ENCODE measurements around the gene EVA1A.

Gene EVA1A

GRCh38 chr2:75512455-75513212, 48.1 kb downstream of the EVA1A start:
- Mint-ChIP-seq H3K9me3 (peaks cover 15% of the 10 kb centered on the region), H3K27me3 (peaks cover 7% of the 10 kb centered on the region), H3K27ac (ENCODE audit: low read depth) (no peak overlapping the region), H3K36me3 (ENCODE audit: insufficient read depth) (no peaks in the 10 kb centered on the region), H3K4me3 (no peak overlapping the region), H3K4me1 (no peaks in the 10 kb centered on the region)
- DNase-seq (ENCODE audit: low spot score in 2 of 2) (no peak), ATAC-seq (replicated peaks; ENCODE audit: extremely low read depth, poor library complexity, severe bottlenecking) (no peak)

- Mint-ChIP-seq H3K36me3 (ENCODE audit: insufficient read depth) (no peaks in the 10 kb centered on the region), H3K9me3 (peaks cover 9% of the 10 kb centered on the region), H3K4me3 (no peak overlapping the region), H3K27me3 (peaks cover 9% of the 10 kb centered on the region), H3K27ac (ENCODE audit: low read depth) (no peak overlapping the region), H3K4me1 (no peaks in the 10 kb centered on the region)
- ATAC-seq (replicated peaks; ENCODE audit: extremely low read depth, poor library complexity, severe bottlenecking), result no peak
- DNase-seq (ENCODE audit: low spot score in 2 of 2), result no peak
These were observed 54.5 kb downstream of the EVA1A start for GRCh38 chr2:75506101-75506697.

- ATAC-seq (replicated peaks; ENCODE audit: extremely low read depth, poor library complexity, severe bottlenecking) (no peak), DNase-seq (ENCODE audit: low spot score in 2 of 2) (no peak)
- H3K9me3 Mint-ChIP-seq, result peaks cover 9% of the 10 kb centered on the region
- H3K27ac Mint-ChIP-seq (ENCODE audit: low read depth), result no peak overlapping the region
- H3K36me3 Mint-ChIP-seq (ENCODE audit: insufficient read depth), result no peaks in the 10 kb centered on the region
- no peaks in the 10 kb centered on the region for H3K4me1 Mint-ChIP-seq
- peaks cover 9% of the 10 kb centered on the region for H3K27me3 Mint-ChIP-seq
- no peak overlapping the region for H3K4me3 Mint-ChIP-seq
These were observed 55.7 kb downstream of the EVA1A start for GRCh38 chr2:75505012-75505411.

GRCh38 chr2:75503048-75503607, 57.6 kb downstream of the EVA1A start:
- Mint-ChIP-seq H3K4me1 (no peaks in the 10 kb centered on the region), H3K27ac (ENCODE audit: low read depth) (no peak overlapping the region), H3K27me3 (peaks cover 9% of the 10 kb centered on the region), H3K36me3 (ENCODE audit: insufficient read depth) (no peaks in the 10 kb centered on the region), H3K9me3 (peaks cover 5% of the 10 kb centered on the region), H3K4me3 (no peak overlapping the region)
- no peak for DNase-seq (ENCODE audit: low spot score in 2 of 2)
- ATAC-seq (replicated peaks; ENCODE audit: extremely low read depth, poor library complexity, severe bottlenecking), result no peak

DNA sequence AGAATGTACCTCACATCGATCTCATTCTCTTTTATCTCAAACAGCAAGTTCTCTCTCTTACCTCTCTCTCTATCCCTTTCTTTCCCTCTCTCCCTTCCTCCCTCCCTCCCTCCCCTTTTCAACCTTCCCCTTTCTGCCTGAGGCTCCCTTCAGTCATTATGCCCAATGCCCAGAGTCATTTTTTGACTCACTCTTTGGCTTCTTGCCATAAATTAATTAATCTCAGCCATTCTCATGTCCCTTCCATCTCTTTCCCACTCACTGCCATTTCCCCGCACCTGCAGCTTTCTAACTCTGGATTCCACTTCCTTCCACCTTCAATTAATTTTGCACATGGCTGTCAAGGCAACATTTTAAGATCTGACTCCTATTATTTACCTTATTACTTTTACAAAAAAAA, 60.1 kb downstream of the EVA1A start:
- ATAC-seq (replicated peaks; ENCODE audit: extremely low read depth, poor library complexity, severe bottlenecking) (no peak), DNase-seq (ENCODE audit: low spot score in 2 of 2) (no peak)
- no peak overlapping the region for H3K4me3 Mint-ChIP-seq
- H3K36me3 Mint-ChIP-seq (ENCODE audit: insufficient read depth), result no peaks in the 10 kb centered on the region
- H3K9me3 Mint-ChIP-seq, result peaks cover 5% of the 10 kb centered on the region
- no peaks in the 10 kb centered on the region for H3K4me1 Mint-ChIP-seq
- H3K27me3 Mint-ChIP-seq, result peaks cover 17% of the 10 kb centered on the region
- no peak overlapping the region for H3K27ac Mint-ChIP-seq (ENCODE audit: low read depth)

GRCh38 chr2:75499534-75499933, 61.2 kb downstream of the EVA1A start:
- Mint-ChIP-seq H3K27me3 (peaks cover 23% of the 10 kb centered on the region), H3K4me1 (no peaks in the 10 kb centered on the region), H3K4me3 (no peak overlapping the region), H3K36me3 (ENCODE audit: insufficient read depth) (no peaks in the 10 kb centered on the region), H3K27ac (ENCODE audit: low read depth) (no peak overlapping the region), H3K9me3 (peaks cover 3% of the 10 kb centered on the region)
- ATAC-seq (replicated peaks; ENCODE audit: extremely low read depth, poor library complexity, severe bottlenecking) (no peak), DNase-seq (ENCODE audit: low spot score in 2 of 2) (no peak)

- DNase-seq (ENCODE audit: low spot score in 2 of 2), result no peak
- no peaks in the 10 kb centered on the region for H3K4me1 Mint-ChIP-seq
- no peak overlapping the region for H3K4me3 Mint-ChIP-seq
These were observed 61.8 kb downstream of the EVA1A start for GRCh38 chr2:75498907-75499306.

GRCh38 chr2:75497256-75497655, 63.5 kb downstream of the EVA1A start:
- H3K4me3 Mint-ChIP-seq, result no peak overlapping the region
- H3K9me3 Mint-ChIP-seq, result no peaks in the 10 kb centered on the region
- H3K36me3 Mint-ChIP-seq (ENCODE audit: insufficient read depth), result no peaks in the 10 kb centered on the region
- ATAC-seq (replicated peaks; ENCODE audit: extremely low read depth, poor library complexity, severe bottlenecking) (no peak), DNase-seq (ENCODE audit: low spot score in 2 of 2) (no peak)
- no peak overlapping the region for H3K27ac Mint-ChIP-seq (ENCODE audit: low read depth)
- no peaks in the 10 kb centered on the region for H3K4me1 Mint-ChIP-seq
- peaks cover 23% of the 10 kb centered on the region for H3K27me3 Mint-ChIP-seq

More at GRCh38 chr2:75498907-75499306, 61.8 kb downstream of the EVA1A start:
- no peak for ATAC-seq (replicated peaks; ENCODE audit: extremely low read depth, poor library complexity, severe bottlenecking)
- H3K36me3 Mint-ChIP-seq (ENCODE audit: insufficient read depth), result no peaks in the 10 kb centered on the region
- no peak overlapping the region for H3K27ac Mint-ChIP-seq (ENCODE audit: low read depth)
- peaks cover 23% of the 10 kb centered on the region for H3K27me3 Mint-ChIP-seq
- no peaks in the 10 kb centered on the region for H3K9me3 Mint-ChIP-seq

DNA sequence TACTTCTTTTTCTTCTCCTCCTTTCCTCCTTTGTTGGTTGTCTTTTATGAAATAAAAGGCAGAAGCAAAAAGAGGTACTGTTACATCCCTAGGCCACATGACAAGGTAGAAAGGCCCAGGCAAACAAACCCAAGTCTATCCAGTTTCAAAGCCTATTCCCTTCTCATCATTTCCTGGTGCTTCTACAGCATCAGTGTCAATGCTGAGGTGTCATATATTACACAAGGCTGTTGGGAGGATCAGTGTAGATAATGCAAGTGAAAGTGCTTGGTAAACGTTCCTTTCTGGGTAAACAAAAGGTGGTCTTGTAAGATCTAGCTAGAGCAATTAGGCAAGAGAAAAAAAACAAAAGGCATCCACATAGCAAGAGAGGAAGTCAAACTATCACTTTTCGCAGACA, 64.9 kb downstream of the EVA1A start:
- ATAC-seq (replicated peaks; ENCODE audit: extremely low read depth, poor library complexity, severe bottlenecking) (no peak), DNase-seq (ENCODE audit: low spot score in 2 of 2) (no peak)
- Mint-ChIP-seq H3K9me3 (no peaks in the 10 kb centered on the region), H3K36me3 (ENCODE audit: insufficient read depth) (no peaks in the 10 kb centered on the region), H3K4me1 (no peaks in the 10 kb centered on the region), H3K27me3 (peaks cover 23% of the 10 kb centered on the region), H3K27ac (ENCODE audit: low read depth) (no peak overlapping the region), H3K4me3 (no peak overlapping the region)

DNA sequence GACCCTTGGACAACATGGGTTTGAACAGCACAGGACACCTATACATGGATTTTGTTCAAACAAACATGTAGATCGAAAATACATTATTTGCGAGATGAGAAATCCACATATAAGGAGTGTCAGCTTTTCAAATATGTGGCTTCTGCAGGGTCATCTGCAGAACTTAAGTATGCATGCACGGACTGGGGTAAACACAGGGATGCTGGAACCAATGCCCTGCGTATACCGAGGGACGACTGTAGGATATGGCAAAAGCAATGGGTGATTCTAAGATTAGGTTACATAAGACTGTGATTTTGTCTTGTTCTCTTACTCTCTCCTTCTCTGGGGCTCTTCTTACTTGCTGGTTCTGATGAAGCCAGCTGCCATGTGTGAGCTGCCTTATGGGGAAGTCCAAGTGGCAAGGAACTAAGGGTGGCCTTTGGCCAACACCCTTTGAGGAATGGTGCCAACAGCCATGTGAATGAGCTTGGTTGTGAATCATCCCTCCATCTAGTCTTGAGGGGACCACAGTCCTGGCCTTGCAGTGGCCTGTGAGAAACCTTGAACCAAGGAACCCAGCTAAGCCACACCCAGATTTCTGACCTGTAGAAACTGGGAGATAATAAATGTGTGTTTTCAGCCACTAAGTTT, 66.5 kb downstream of the EVA1A start:
- Mint-ChIP-seq H3K4me1 (no peaks in the 10 kb centered on the region), H3K36me3 (ENCODE audit: insufficient read depth) (no peaks in the 10 kb centered on the region), H3K27ac (ENCODE audit: low read depth) (no peak overlapping the region), H3K4me3 (no peak overlapping the region), H3K9me3 (no peaks in the 10 kb centered on the region), H3K27me3 (peaks cover 25% of the 10 kb centered on the region)
- DNase-seq (ENCODE audit: low spot score in 2 of 2), result no peak
- ATAC-seq (replicated peaks; ENCODE audit: extremely low read depth, poor library complexity, severe bottlenecking), result no peak

GRCh38 chr2:75493230-75493629, 67.5 kb downstream of the EVA1A start:
- no peak overlapping the region for H3K4me3 Mint-ChIP-seq
- H3K4me1 Mint-ChIP-seq, result no peaks in the 10 kb centered on the region
- H3K9me3 Mint-ChIP-seq, result no peaks in the 10 kb centered on the region
- ATAC-seq (replicated peaks; ENCODE audit: extremely low read depth, poor library complexity, severe bottlenecking), result no peak
- no peak for DNase-seq (ENCODE audit: low spot score in 2 of 2)
- H3K27me3 Mint-ChIP-seq, result peaks cover 36% of the 10 kb centered on the region
- no peak overlapping the region for H3K27ac Mint-ChIP-seq (ENCODE audit: low read depth)
- no peaks in the 10 kb centered on the region for H3K36me3 Mint-ChIP-seq (ENCODE audit: insufficient read depth)

- no peak overlapping the region for H3K27ac Mint-ChIP-seq (ENCODE audit: low read depth)
- H3K9me3 Mint-ChIP-seq, result no peaks in the 10 kb centered on the region
- H3K4me1 Mint-ChIP-seq, result no peaks in the 10 kb centered on the region
- H3K27me3 Mint-ChIP-seq, result peaks cover 49% of the 10 kb centered on the region
- ATAC-seq (replicated peaks; ENCODE audit: extremely low read depth, poor library complexity, severe bottlenecking), result no peak
- DNase-seq (ENCODE audit: low spot score in 2 of 2), result no peak
- peaks cover 2% of the 10 kb centered on the region for H3K36me3 Mint-ChIP-seq (ENCODE audit: insufficient read depth)
- H3K4me3 Mint-ChIP-seq, result no peak overlapping the region
These were observed 69.5 kb downstream of the EVA1A start for GRCh38 chr2:75491129-75491753.
